ENCODE measurements around the gene PKD2.
A peak's percentile ranks its signal among the peaks of the same experiment; 100 is the strongest.

PKD2 gene

GRCh38 chr4:88007304-88008121 lies at the start of gene PKD2:
TSS of gene PKD2 (plus strand) at chr4:88007635. CDS start at chr4:88007734, 99 bp downstream.
- peak; percentile 87 for DNase-seq (ENCODE audit: low spot score)

- DNase-seq (ENCODE audit: low spot score) = no peak
These were observed 45.4 kb upstream of the PKD2 start for GRCh38 chr4:87961993-87962392.

- no peak for DNase-seq (ENCODE audit: low spot score)
These were observed 44.9 kb upstream of the PKD2 start for GRCh38 chr4:87962398-87963146.

DNA sequence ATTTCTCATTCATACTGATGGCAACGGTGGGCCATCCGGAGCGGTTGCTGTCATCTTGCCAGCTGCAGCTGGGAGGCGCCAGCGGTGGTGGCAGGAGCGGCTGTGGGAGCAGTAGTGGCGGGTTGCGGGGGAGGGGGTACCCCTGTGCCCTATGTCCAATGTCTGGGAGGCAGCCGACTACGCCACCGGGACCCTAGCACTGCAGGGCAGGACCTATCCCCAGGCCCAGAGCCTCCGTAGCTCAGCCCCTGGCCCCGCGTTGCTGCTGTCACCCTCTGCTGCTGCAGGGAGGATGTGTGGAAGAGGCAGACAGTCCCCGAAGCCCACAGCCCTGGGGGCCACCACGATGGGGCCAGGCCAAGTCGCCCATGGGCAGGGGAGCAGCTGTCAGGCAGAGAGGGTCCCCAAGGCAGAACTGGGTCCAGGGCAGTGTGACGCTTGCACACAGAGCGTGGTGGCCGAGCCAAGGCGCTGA lies 41.9 kb upstream of the PKD2 start:
- no peak for DNase-seq (ENCODE audit: low spot score)

DNA sequence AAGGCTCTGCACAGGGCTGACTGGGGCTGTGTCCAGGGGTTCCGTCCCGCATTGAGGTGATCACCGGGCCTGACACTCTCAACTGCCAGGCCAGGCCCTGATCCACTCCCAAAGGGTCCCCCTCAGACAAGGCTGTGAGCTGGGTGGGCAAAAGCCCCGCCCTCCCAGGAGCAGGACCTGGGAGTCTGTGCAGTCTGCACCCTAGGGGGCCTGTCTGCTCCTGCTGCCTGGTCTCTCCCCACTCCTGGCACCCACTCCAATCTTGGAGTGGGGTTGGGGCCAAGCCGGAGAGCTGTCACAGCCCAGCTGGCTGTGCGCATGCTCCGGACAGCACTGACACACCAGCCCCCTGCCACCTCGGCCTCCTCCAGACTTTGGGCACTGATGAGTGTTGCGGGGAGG lies 41.3 kb upstream of the PKD2 start:
- DNase-seq (ENCODE audit: low spot score) = no peak

DNA sequence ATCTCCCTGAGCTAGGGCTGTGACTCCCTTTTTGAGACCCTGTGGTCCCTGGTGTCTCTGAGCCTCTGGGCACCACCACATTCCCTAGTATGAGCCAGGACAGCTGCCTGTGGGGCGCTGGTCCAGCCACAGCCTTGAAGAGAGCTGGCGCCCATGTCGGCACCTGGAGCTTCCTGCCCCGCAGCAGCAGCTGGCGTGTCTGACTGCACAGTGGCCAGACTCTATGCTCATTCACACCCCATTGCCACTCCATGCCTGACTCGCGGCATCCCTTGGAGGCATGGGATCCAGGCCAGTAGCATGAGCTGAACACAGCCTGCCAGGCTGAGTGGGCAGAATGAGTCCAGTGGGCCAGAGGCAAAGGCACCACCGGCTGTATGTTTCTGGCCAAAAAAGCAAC lies 40.2 kb upstream of the PKD2 start:
- DNase-seq (ENCODE audit: low spot score) = no peak

DNA sequence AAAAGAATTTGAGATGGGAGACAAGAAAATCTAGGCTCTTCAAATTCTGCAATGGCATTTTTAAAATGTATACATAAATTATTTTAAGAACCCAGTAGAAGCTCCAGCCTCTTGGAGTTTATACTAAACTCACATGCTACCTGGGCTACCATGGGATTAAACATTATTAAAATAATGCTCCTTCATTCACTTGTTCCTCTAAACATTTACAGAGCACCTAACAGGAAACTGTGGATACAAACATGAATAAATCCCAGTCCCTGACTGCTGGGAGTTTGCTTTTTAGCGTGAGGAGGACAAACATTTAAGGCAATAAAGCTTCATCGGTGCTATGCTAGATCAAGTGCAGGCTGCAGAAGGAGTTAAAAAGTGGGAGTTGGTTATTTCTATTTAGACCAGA lies 37.3 kb upstream of the PKD2 start:
- DNase-seq (ENCODE audit: low spot score) = no peak

DNA sequence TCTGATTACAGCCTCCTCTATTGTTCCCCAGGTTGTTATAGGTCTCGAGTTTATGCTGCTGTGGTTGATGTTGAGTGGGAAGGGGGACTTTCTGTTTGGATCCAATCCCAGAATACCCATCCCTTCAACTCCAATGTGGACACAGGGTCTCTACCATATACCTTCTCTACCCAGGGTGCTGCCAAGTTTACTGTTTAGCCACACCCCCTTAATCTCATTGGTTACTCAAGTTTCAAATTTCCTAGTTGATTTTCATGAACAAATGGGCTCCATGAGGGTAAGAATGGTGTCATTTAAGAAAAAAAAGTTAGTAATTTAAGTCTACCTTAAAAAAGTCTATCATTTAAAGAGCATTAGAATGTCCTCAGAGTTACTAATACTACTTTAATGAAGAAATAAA lies 35.6 kb upstream of the PKD2 start:
- no peak for DNase-seq (ENCODE audit: low spot score)

GRCh38 chr4:87973283-87974169 lies 33.9 kb upstream of the PKD2 start:
- peak; percentile 81 for DNase-seq (ENCODE audit: low spot score)

- DNase-seq (ENCODE audit: low spot score) = peak; percentile 25
These were observed 32.5 kb upstream of the PKD2 start for GRCh38 chr4:87974856-87975462.

DNA sequence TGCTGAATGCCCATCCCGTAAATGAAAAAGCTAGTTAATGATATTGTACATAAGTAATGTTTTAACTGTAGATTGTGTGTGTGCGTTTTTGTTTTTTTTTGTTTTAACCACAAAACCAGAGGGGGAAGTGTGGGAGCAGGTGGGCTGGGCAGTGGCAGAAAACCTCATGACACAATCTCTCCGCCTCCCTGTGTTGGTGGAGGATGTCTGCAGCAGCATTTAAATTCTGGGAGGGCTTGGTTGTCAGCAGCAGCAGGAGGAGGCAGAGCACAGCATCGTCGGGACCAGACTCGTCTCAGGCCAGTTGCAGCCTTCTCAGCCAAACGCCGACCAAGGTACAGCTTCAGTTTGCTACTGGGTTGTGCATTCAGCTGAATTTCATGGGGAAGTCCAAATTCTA lies 32.0 kb upstream of the PKD2 start, which contains the start of gene SPP1:
TSS of gene SPP1 (plus strand) at position 249 of the 400 bp plus-strand sequence. CDS start 1,182 bp downstream, outside the sequence.
- peak; percentile 88 for DNase-seq (ENCODE audit: low spot score)

DNA sequence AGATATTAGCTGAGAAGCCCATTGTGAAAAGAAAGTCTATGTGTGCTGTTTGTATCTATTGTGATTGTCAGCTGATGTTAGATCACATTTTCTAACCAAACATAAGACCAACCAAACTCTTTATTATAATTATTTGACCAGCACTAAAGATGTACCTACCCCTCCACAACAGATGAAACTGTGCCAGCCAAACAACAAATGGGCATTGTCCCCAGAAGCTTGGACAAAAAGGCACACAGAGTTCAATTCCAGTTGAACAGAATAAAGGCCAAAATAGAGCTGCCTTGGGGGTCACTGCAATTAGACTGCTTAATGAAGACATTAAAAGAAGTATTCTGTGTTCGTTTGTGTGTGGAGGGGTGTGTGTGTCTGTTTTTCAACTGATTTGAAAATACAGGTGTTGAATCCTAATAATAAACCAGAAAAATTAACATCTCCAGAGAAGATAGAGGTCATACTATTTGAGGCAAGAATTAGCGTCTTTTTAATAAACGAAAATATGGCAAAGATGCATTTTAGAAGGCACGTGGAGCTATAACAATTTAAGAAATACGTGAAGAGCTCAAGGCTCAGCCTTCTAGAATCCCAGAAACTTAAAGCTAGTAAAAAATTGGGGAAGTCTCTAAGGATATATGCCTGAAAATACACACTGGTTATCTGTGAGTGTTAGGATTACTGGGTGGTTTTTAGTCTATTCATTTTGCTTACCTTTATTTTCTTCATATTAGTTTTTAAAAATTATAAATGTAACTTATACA lies 29.7 kb upstream of the PKD2 start:
- DNase-seq (ENCODE audit: low spot score) = peak; percentile 86

GRCh38 chr4:87978681-87979080 lies 28.8 kb upstream of the PKD2 start:
- DNase-seq (ENCODE audit: low spot score) = peak; percentile 32

- DNase-seq (ENCODE audit: low spot score) = no peak
These were observed 27.6 kb upstream of the PKD2 start for GRCh38 chr4:87979810-87980209.

- DNase-seq (ENCODE audit: low spot score) = no peak
These were observed 25.9 kb upstream of the PKD2 start for GRCh38 chr4:87981486-87981885.

DNA sequence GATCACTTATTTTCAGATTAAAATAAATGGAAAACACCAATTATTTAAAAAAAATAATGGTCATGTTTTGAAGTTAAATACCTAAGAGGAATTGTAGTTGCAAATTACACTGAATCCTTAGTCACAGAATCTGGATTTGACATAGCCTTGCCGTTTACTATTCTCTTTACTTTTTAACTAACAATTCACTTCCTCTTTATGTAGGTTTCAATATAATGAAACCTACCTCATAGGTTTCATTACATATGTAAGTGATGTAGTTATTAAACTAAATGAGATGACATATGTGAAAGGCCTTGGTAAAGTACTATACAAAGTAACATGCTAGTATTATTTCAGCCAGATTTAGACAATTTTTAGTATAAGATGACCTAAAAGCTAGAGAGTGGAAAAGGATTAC lies 25.4 kb upstream of the PKD2 start:
- no peak for DNase-seq (ENCODE audit: low spot score)

DNA sequence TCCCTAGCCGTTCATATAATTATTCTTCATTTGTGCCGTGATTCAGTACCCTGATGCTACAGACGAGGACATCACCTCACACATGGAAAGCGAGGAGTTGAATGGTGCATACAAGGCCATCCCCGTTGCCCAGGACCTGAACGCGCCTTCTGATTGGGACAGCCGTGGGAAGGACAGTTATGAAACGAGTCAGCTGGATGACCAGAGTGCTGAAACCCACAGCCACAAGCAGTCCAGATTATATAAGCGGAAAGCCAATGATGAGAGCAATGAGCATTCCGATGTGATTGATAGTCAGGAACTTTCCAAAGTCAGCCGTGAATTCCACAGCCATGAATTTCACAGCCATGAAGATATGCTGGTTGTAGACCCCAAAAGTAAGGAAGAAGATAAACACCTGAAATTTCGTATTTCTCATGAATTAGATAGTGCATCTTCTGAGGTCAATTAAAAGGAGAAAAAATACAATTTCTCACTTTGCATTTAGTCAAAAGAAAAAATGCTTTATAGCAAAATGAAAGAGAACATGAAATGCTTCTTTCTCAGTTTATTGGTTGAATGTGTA lies 24.9 kb upstream of the PKD2 start:
- DNase-seq (ENCODE audit: low spot score) = no peak

DNA sequence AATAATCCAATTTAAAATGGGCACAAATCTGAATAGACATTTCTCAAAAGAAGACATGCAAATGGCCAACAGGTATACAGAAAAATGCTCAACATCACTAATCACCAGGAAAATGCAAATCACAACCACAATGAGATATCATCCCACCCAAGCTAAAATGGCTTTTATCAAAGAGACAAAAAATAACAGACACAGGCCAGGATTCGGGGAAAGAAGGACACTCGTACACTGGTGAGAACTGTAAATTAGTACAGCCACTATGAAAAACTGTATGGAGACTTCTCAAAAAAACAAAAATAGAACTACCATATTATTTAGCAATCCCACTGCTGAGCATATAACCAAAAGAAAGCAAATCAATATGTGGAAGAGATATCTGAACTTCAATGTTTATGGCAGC lies 23.4 kb upstream of the PKD2 start:
- no peak for DNase-seq (ENCODE audit: low spot score)

DNA sequence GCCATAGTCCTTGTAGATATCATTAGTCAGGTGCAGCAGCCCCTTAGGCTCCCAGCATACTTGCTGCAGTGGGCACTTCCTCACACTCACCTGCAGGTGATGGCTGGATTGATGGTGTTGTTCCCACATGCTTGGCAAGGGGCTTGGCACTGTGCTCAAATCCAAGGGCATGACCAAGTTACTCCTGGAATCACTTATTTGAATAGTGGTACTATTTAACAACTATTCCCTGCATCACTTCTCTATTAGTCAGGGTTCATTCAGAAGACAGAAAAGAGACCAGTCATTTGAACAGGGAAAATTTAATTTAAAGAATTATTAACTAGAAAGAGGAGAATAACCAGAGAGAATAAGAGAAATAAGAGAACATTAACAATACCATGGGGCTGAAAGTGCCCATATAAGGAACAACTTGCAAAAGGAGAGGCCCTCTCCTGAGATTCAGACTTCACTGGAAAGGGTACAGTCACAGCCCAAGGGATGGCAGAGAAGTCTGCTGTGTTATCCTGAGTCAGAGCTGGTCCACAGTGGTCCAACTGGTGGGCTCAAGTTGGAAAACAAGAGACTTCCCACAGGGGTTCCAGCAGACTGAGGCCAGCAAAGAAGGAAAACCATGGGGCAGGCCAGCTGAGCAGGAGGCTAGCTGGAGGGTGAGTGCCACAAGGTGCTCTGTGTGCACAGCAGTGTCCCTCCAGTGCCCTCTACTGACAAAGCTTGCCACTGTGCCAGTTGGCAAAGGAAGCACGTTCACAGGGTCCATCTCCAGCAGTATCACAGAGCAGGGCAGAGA lies 22.1 kb upstream of the PKD2 start:
- peak; percentile 86 for DNase-seq (ENCODE audit: low spot score)

DNA sequence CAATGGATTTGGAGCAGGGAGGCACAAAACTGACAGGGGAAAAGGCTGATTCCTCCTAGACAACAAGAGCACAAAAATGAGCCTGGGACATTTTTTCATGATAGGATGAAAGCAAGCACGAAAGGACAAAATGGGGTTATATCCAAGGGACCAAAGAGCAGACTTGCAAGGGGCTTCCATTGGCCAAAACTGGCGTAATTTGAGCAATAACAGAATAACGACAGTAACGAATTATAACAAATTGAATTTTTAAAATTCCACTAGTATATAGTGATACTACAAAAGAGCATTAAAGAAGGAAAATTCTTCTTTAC lies 21.6 kb upstream of the PKD2 start:
- no peak for DNase-seq (ENCODE audit: low spot score)
